ENCODE data around the gene FAM47B.

Gene FAM47B

DNA sequence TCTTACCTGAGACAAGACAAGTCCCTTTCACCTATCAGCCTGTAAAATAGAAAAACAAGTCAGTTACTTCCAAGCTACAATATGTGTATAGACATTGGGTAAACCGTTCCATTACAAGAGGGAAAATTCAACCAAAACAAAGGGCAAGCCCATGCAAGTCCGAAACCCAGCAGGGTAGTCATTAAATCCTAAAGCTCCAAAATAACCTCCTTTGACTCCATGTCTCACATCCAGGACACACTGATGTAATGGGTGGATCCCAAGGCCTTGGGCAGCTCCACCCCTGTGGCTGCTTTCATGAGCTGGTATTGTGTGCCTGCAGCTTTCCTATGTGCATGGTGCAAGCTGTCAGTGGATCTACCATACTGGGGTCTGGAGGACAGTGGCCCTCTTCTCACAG is 14.7 kb upstream of the FAM47B start:
- Histone ChIP-seq H3K27me3 (ENCODE audit: insufficient read depth, low read length, poor library complexity) (no peaks in the 10 kb centered on the region), H3K9me3 (ENCODE audit: insufficient read depth, low read length, severe bottlenecking) (no peaks in the 10 kb centered on the region), H3K27ac (ENCODE audit: low read length) (no peak overlapping the region), H3K36me3 (ENCODE audit: insufficient read depth, low read length) (no peaks in the 10 kb centered on the region), H3K9ac (ENCODE audit: low read depth, low read length) (no peak overlapping the region), H3K4me1 (ENCODE audit: insufficient read depth, low read length) (no peaks in the 10 kb centered on the region), H3K4me3 (ENCODE audit: low read depth in 1 of 2, low read length in 2 of 2) (no peak overlapping the region), H2AFZ (ENCODE audit: low read depth, low read length) (no peak overlapping the region), H3K79me2 (ENCODE audit: insufficient read depth, low read length) (no peaks in the 10 kb centered on the region), H4K20me1 (ENCODE audit: insufficient read depth, low read length) (no peaks in the 10 kb centered on the region), H3K4me2 (ENCODE audit: insufficient read depth, low read length) (no peak overlapping the region)
- ATAC-seq (ENCODE audit: insufficient read depth, low read depth), result no peak
- TF ChIP-seq EZH2 (IDR thresholded peaks at IDR 0.05; ENCODE audit: borderline replicate concordance, low read depth, low read length, severe bottlenecking) (no peak), CTCF (IDR thresholded peaks at IDR 0.05; ENCODE audit: borderline replicate concordance, extremely low read depth, low read length, poor library complexity, severe bottlenecking) (no peak)
- no peak for DNase-seq

- Histone ChIP-seq H4K20me1 (ENCODE audit: insufficient read depth, low read length) (no peaks in the 10 kb centered on the region), H3K27me3 (ENCODE audit: insufficient read depth, low read length, poor library complexity) (no peaks in the 10 kb centered on the region), H3K36me3 (ENCODE audit: insufficient read depth, low read length) (no peaks in the 10 kb centered on the region), H3K4me2 (ENCODE audit: insufficient read depth, low read length) (no peak overlapping the region), H2AFZ (ENCODE audit: low read depth, low read length) (no peak overlapping the region), H3K4me1 (ENCODE audit: insufficient read depth, low read length) (no peaks in the 10 kb centered on the region), H3K9me3 (ENCODE audit: insufficient read depth, low read length, severe bottlenecking) (no peaks in the 10 kb centered on the region), H3K79me2 (ENCODE audit: insufficient read depth, low read length) (no peaks in the 10 kb centered on the region), H3K4me3 (ENCODE audit: low read depth in 1 of 2, low read length in 2 of 2) (no peak overlapping the region), H3K9ac (ENCODE audit: low read depth, low read length) (no peak overlapping the region), H3K27ac (ENCODE audit: low read length) (no peak overlapping the region)
- TF ChIP-seq CTCF (IDR thresholded peaks at IDR 0.05; ENCODE audit: borderline replicate concordance, extremely low read depth, low read length, poor library complexity, severe bottlenecking) (no peak), EZH2 (IDR thresholded peaks at IDR 0.05; ENCODE audit: borderline replicate concordance, low read depth, low read length, severe bottlenecking) (no peak)
- no peak for DNase-seq
- no peak for ATAC-seq (ENCODE audit: insufficient read depth, low read depth)
These were observed 639 bp downstream of the FAM47B start for GRCh38 chrX:34943235-34943634.

GRCh38 chrX:34956916-34957315 is 14.3 kb downstream of the FAM47B start:
- TF ChIP-seq CTCF (IDR thresholded peaks at IDR 0.05; ENCODE audit: borderline replicate concordance, extremely low read depth, low read length, poor library complexity, severe bottlenecking) (no peak), EZH2 (IDR thresholded peaks at IDR 0.05; ENCODE audit: borderline replicate concordance, low read depth, low read length, severe bottlenecking) (no peak)
- Histone ChIP-seq H3K36me3 (ENCODE audit: insufficient read depth, low read length) (no peaks in the 10 kb centered on the region), H3K4me2 (ENCODE audit: insufficient read depth, low read length) (no peak overlapping the region), H3K4me3 (ENCODE audit: low read depth in 1 of 2, low read length in 2 of 2) (no peak overlapping the region), H3K27me3 (ENCODE audit: insufficient read depth, low read length, poor library complexity) (no peaks in the 10 kb centered on the region), H2AFZ (ENCODE audit: low read depth, low read length) (no peak overlapping the region), H3K4me1 (ENCODE audit: insufficient read depth, low read length) (no peaks in the 10 kb centered on the region), H3K9me3 (ENCODE audit: insufficient read depth, low read length, severe bottlenecking) (no peaks in the 10 kb centered on the region), H4K20me1 (ENCODE audit: insufficient read depth, low read length) (no peaks in the 10 kb centered on the region), H3K27ac (ENCODE audit: low read length) (no peak overlapping the region), H3K79me2 (ENCODE audit: insufficient read depth, low read length) (no peaks in the 10 kb centered on the region), H3K9ac (ENCODE audit: low read depth, low read length) (no peak overlapping the region)
- ATAC-seq (ENCODE audit: insufficient read depth, low read depth) (no peak), DNase-seq (no peak)

DNA sequence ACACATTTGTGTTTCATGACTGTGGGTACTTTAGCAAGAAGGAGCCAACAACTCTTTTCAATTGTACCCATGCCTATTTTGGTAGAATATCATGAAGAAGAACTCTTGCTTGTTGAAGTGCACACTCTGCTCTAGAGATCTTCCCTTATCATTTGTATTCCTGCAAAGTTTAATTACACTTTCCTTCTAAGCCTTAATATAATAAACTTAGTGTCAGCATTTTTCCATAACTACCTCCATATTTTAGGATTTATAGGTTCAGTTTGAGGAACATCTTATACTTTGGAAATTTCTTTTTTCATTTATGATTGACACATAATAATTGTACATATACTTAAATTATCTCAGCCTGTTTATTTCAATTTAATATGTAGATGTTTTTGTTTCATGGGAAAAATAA is 19.1 kb downstream of the FAM47B start:
- H2AFZ ChIP-seq (ENCODE audit: low read depth, low read length), result no peak overlapping the region
- no peaks in the 10 kb centered on the region for H3K4me1 ChIP-seq (ENCODE audit: insufficient read depth, low read length)
- no peak overlapping the region for H3K4me2 ChIP-seq (ENCODE audit: insufficient read depth, low read length)
- no peak overlapping the region for H3K9ac ChIP-seq (ENCODE audit: low read depth, low read length)
- DNase-seq, result no peak
- H3K9me3 ChIP-seq (ENCODE audit: insufficient read depth, low read length, severe bottlenecking), result no peaks in the 10 kb centered on the region
- no peaks in the 10 kb centered on the region for H4K20me1 ChIP-seq (ENCODE audit: insufficient read depth, low read length)
- H3K27ac ChIP-seq (ENCODE audit: low read length), result no peak overlapping the region
- no peaks in the 10 kb centered on the region for H3K79me2 ChIP-seq (ENCODE audit: insufficient read depth, low read length)
- H3K27me3 ChIP-seq (ENCODE audit: insufficient read depth, low read length, poor library complexity), result no peaks in the 10 kb centered on the region
- ATAC-seq (ENCODE audit: insufficient read depth, low read depth), result no peak
- TF ChIP-seq CTCF (IDR thresholded peaks at IDR 0.05; ENCODE audit: borderline replicate concordance, extremely low read depth, low read length, poor library complexity, severe bottlenecking) (no peak), EZH2 (IDR thresholded peaks at IDR 0.05; ENCODE audit: borderline replicate concordance, low read depth, low read length, severe bottlenecking) (no peak)
- H3K36me3 ChIP-seq (ENCODE audit: insufficient read depth, low read length), result no peaks in the 10 kb centered on the region
- H3K4me3 ChIP-seq (ENCODE audit: low read depth in 1 of 2, low read length in 2 of 2), result no peak overlapping the region

All from DND-41 (cell line).